Measurements from ENCODE around the gene RNU6-7. TPM values are rescaled to one million over a fixed set of nuclear protein-coding genes. Genes with fewer than 3 reads are reported as not detected.

Gene RNU6-7
- total RNA-seq, 2 experiments from 2014 or later = not detected

DNA sequence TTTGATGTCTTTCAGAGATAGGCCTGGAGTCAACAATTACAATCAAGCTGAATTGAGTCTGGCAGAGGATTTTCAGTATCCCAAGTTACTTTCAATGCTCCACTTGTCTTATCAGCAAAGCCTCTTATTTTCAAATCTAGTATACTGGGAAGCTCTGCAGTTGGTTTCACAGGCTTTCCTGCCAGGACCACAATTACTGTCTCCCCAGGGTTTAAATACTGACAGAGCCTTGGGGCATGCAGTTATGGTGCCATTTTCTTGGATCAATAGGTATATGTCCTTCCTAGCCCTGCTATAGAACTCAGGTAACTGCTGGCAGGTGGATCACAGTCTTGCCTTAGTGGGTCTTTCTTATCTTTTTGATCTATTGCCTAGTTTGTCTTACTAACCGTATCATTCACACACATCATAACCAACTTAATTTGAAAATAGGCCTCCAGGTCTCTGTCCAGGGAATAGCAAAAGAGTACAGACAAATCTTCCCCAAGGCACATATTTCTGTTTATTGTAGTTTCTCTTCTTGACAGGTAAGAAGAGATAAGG is 23.6 kb downstream of the RNU6-7 start:
- no peaks in the 10 kb centered on the region for H3K4me1 Mint-ChIP-seq
- H3K27ac Mint-ChIP-seq = no peak overlapping the region
- H3K27me3 Mint-ChIP-seq = no peaks in the 10 kb centered on the region
- DNase-seq = no peak
- H3K4me3 Mint-ChIP-seq = no peak overlapping the region
- H3K9me3 Mint-ChIP-seq = no peaks in the 10 kb centered on the region
- no peaks in the 10 kb centered on the region for H3K36me3 Mint-ChIP-seq

DNA sequence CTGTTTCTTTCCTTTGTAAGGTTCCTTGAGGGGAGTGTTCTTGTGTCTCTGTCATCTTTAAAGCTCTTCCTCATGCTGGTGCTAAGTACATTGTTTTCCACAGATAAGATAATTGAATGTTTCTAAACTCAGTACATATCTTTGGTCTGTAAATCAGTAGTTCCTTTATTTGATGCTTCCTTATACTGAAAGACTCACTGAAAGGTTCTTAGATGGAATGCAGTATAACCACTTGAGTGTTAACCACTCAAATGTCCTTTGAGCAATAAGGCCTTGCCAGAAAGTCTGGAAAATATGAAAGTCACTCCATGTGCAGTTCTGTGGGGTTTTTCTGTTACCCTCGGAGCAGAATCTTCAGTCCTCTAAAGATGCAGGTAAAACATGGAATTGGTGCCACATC is 24.2 kb downstream of the RNU6-7 start:
- Mint-ChIP-seq H3K36me3 (no peaks in the 10 kb centered on the region), H3K27ac (no peak overlapping the region), H3K9me3 (no peaks in the 10 kb centered on the region), H3K4me1 (no peaks in the 10 kb centered on the region), H3K4me3 (no peak overlapping the region), H3K27me3 (no peaks in the 10 kb centered on the region)
- DNase-seq = no peak

DNA sequence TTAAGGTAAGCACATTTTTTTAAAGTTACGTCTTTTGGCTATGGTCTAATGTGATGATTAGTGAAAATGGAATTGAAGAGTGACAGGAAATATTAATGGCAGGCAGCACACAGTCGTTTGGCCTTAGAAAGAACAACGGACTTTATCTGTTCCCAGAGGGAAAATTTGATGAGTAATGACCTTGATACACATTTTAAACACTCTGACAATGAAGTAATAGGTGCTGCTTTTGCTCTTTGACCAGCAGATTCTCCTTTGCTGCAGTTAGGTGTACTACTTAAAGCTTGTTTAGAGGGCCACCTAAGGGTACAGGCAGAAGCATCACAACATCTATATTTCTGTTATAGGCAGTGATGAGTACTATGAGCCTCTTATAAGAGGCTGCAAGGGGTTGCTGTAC is 28.3 kb downstream of the RNU6-7 start:
- Mint-ChIP-seq H3K27ac (no peak overlapping the region), H3K36me3 (no peaks in the 10 kb centered on the region), H3K27me3 (no peaks in the 10 kb centered on the region), H3K4me1 (peaks cover 7% of the 10 kb centered on the region), H3K9me3 (no peaks in the 10 kb centered on the region), H3K4me3 (no peak overlapping the region)
- DNase-seq = no peak

DNA sequence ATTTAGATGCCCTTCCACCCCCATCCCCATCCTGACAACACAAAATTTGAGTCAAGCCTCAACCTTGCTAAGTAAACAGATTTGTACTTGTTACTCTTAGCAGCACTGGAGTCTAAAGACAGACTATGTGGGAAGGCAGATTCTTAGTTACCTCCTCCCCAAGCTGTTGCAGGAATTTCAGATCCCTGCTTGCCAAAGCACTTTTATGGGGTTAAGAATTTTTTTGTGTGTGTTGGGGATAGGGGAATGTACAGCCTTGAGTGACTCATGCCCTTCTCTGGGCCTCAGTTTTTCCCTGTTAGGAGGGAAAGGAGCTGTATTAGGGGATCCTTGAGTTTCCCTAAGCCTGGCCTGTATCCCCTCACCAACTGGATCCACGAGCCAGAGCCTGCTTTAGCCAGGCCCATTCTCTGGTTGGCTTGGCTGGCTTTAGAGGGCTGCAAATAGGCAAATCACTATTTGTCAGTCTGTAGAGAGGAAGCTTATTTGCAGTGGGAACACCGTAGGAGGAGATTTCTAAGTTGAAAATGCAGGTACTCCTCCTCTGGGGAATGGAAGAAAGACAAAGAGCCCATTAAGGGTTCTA is 28.9 kb downstream of the RNU6-7 start:
- no peaks in the 10 kb centered on the region for H3K36me3 Mint-ChIP-seq
- no peaks in the 10 kb centered on the region for H3K27me3 Mint-ChIP-seq
- DNase-seq = no peak
- no peak overlapping the region for H3K27ac Mint-ChIP-seq
- peaks cover 7% of the 10 kb centered on the region for H3K4me1 Mint-ChIP-seq
- no peaks in the 10 kb centered on the region for H3K9me3 Mint-ChIP-seq
- no peak overlapping the region for H3K4me3 Mint-ChIP-seq

DNA sequence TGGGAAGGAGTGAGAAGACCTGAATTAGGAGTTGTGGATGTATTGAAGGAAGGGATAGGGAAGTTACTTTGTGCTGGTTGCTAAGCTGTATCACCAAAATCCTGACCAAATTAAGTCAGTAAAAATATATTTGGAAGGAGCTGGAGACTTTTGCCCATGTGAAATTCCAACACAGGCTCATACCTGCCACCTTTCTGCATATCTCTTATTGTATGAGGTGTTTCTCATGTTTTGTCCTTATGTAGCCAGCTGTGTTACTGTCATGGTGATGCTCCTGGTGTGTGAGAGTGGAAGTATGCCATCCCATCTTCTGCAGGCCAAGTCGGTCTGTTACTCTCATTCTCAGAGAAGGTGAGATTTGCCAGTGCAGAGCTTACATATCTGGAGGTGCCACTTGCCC is 30.6 kb downstream of the RNU6-7 start:
- Mint-ChIP-seq H3K27me3 (no peaks in the 10 kb centered on the region), H3K4me1 (peaks cover 7% of the 10 kb centered on the region), H3K4me3 (no peak overlapping the region), H3K27ac (no peak overlapping the region), H3K36me3 (peaks cover under 1% of the 10 kb centered on the region), H3K9me3 (no peaks in the 10 kb centered on the region)
- DNase-seq = no peak

DNA sequence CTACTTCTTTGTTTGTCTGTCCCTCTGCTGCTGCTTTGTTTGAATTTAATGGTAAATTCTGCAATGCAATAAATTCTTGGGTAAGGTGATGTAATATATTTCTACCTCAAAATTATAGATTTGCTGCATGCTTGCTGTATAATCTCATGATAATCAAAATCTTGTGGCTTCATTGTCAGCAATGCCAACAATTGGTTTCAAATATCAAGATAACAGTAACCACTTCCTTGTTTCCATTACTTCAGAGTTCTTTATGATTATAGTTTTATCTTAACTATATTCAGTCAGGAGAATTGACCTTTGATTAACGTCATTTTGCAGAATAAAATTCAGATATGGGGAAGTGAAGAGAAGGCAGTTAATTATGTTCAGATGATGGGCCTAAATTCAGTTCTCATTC is 31.4 kb downstream of the RNU6-7 start:
- no peaks in the 10 kb centered on the region for H3K27me3 Mint-ChIP-seq
- H3K4me3 Mint-ChIP-seq = no peak overlapping the region
- H3K4me1 Mint-ChIP-seq = peaks cover 7% of the 10 kb centered on the region
- no peak overlapping the region for H3K27ac Mint-ChIP-seq
- H3K9me3 Mint-ChIP-seq = no peaks in the 10 kb centered on the region
- no peak for DNase-seq
- peaks cover 2% of the 10 kb centered on the region for H3K36me3 Mint-ChIP-seq

DNA sequence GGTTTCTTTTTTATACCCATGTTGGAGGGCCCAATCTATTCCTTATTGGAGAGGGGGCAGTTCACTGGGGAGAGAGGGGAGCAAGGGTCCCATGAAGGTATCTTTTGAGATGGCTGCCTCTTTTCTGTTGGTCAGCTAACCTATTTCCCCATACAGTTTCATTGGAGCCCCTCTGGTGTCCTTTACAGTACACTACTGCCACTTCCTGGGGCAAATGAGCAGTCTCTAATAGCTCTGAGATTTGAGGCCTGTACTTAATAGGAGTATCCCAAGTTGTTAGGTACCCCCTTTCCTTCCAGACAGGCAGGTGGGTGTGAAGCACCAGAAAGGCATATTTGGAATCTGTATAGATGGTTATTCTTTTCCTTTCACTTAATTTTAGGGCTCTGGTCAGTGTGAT is 42.6 kb downstream of the RNU6-7 start:
- Mint-ChIP-seq H3K27ac (no peak overlapping the region), H3K4me3 (no peak overlapping the region), H3K9me3 (no peaks in the 10 kb centered on the region), H3K36me3 (no peaks in the 10 kb centered on the region), H3K4me1 (no peaks in the 10 kb centered on the region), H3K27me3 (no peaks in the 10 kb centered on the region)
- DNase-seq = no peak

DNA sequence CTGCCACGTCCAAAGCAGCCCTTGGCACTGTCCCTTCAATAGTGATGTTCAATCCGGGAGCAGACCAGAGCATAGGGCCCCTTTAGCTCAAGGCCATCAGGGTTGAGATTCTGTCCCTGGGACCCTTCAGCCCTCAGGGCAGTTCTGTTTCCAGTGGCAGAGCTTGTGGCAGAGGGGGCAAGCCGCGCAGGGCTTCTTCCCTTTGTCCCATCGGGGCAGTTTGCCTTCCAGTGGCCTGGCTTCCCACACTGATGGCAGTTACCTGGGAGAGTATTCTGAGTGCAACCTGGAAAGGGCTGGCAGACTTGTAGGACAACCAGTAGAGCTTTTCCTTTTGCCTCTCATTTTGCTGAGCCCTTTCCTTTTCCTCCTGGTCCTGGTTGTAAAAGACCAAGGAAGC is 44.9 kb downstream of the RNU6-7 start:
- Mint-ChIP-seq H3K4me1 (no peaks in the 10 kb centered on the region), H3K36me3 (no peaks in the 10 kb centered on the region), H3K9me3 (no peaks in the 10 kb centered on the region), H3K27me3 (no peaks in the 10 kb centered on the region), H3K27ac (no peak overlapping the region), H3K4me3 (no peak overlapping the region)
- DNase-seq = no peak

DNA sequence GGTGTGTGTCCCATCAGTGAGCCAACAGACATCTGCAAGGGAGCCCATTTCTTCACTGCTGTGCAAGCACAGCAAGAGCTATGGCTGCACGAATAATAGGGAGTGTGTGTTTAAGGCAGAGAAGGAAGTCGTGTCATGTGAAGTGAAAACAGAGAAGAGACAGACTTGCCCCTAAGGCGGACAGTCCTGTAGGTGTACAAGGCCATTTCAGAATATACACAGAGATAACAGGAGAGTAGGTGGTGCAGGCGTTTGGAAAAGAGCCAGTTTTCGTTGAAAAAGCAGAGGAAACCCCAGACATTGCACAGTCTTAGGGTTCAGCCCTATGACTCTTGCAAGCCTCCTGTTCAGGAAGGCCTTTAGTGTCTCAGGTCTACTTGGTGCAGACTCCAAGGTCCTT is 47.5 kb downstream of the RNU6-7 start:
- Mint-ChIP-seq H3K27me3 (no peaks in the 10 kb centered on the region), H3K36me3 (no peaks in the 10 kb centered on the region), H3K9me3 (no peaks in the 10 kb centered on the region), H3K4me1 (no peaks in the 10 kb centered on the region), H3K27ac (no peak overlapping the region), H3K4me3 (no peak overlapping the region)
- no peak for DNase-seq

DNA sequence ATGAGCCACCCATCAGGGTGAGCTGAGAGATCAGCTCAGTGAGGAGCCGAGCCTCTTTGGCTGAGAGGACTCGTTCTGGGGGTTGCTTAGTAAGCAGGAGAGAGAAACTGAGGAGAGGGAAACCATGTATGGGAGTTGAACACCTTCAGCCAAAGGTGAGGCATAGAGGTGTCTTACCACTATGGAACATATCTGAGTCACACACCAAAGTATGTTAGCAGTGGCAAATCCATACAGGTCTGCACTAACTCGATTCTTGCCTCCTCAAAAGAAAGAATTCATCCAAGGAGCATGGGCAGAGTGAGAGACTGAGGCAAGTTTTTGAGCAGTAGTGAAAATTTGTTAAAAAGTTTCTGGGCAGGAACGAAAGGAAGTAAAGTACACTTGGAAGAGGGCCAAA is 47.9 kb downstream of the RNU6-7 start:
- no peak for DNase-seq
- no peaks in the 10 kb centered on the region for H3K9me3 Mint-ChIP-seq
- H3K4me1 Mint-ChIP-seq = no peaks in the 10 kb centered on the region
- H3K36me3 Mint-ChIP-seq = no peaks in the 10 kb centered on the region
- H3K27ac Mint-ChIP-seq = no peak overlapping the region
- H3K4me3 Mint-ChIP-seq = no peak overlapping the region
- H3K27me3 Mint-ChIP-seq = no peaks in the 10 kb centered on the region

DNA sequence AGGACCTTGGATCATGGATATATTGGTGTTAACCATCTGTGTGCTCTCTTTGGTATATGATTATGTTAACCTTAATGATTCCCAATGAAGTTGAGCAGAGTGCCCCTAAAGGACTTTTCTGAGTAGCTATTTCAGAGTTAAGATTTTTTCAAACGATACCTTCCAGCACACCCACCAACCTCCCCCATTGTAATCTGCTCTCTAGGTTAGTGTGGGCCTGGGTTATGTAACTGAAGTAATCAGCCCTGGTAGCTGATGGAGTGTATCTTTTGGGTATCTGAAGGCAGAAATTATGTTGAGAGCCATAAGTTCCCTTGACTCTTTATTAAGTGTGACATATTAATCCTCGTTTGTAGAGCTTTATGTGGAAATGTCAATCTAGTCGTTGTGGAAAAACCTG is 48.8 kb downstream of the RNU6-7 start:
- H3K4me1 Mint-ChIP-seq = no peaks in the 10 kb centered on the region
- no peak overlapping the region for H3K27ac Mint-ChIP-seq
- no peaks in the 10 kb centered on the region for H3K9me3 Mint-ChIP-seq
- no peak for DNase-seq
- H3K36me3 Mint-ChIP-seq = no peaks in the 10 kb centered on the region
- H3K4me3 Mint-ChIP-seq = no peak overlapping the region
- H3K27me3 Mint-ChIP-seq = no peaks in the 10 kb centered on the region

DNA sequence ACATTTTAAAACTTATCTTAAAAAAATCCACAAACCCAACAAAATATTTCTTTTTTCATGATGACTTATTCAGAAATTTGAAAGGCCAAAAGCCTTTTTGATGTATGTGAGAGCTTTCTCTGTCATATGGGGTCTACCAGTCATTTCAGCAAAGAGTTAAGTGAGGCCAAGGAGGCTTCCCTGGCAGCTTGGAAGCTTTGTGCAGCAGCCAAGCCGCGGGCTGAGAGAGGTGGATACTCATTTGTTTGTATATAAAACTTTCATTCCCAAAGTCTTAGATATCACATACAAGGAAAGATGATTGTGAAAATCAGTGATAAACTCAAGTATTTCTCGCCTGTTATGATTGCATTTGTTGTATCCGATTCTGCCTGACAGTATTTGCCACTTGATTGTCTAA is 49.7 kb downstream of the RNU6-7 start:
- Mint-ChIP-seq H3K27ac (no peak overlapping the region), H3K27me3 (no peaks in the 10 kb centered on the region), H3K4me3 (no peak overlapping the region), H3K4me1 (no peaks in the 10 kb centered on the region), H3K36me3 (no peaks in the 10 kb centered on the region), H3K9me3 (no peaks in the 10 kb centered on the region)
- no peak for DNase-seq

Other genes with a start within 250 kb of the RNU6-7 start
- gene ARHGAP5, start 124.7 kb upstream of the RNU6-7 start, total RNA-seq = 10 to 100 TPM; 49.7 to 50.3 TPM
- gene RNU6-8, start 1.2 kb downstream of the RNU6-7 start, total RNA-seq = not detected
- gene AKAP6, start 127.3 kb downstream of the RNU6-7 start, total RNA-seq = 1 to 10 TPM; 1.3 to 2.1 TPM